Neural progenitor cell (in vitro differentiated cells): ENCODE results near the gene UNC119B. TPM values are rescaled to one million over a fixed set of nuclear protein-coding genes. Genes with fewer than 3 reads are reported as not detected.

ENCODE experiments used
- DNase-seq: peaks from one replicate; pipeline ENCODE4 v3.0.0-alpha.2; 2016; ENCODE audit warnings: low spot score
- H2AFZ ChIP-seq: fragments of 200-600 bp; sonication (generic); replicated peaks from 2 replicates; pipeline ENCODE4 v1.6.1; 2016; ENCODE audit warnings: antibody characterized with exemption
- H3F3A ChIP-seq: fragments of 200-600 bp; sonication (generic); 2 replicates; pipeline ENCODE4 v1.6.1; 2016; ENCODE audit warnings: antibody characterized with exemption, low read depth
- H3K27ac ChIP-seq: fragments of 200-600 bp; sonication (generic); 2 replicates; pipeline ENCODE4 v1.5.1; 2016; ENCODE audit warnings: mild to moderate bottlenecking
- H3K27me3 ChIP-seq: fragments of 200-600 bp; sonication (generic); 2 replicates; pipeline ENCODE4 v1.6.1; 2016; ENCODE audit warnings: mild to moderate bottlenecking, moderate library complexity
- H3K36me3 ChIP-seq: fragments of 200-600 bp; sonication (generic); 2 replicates; pipeline ENCODE4 v1.5.1; 2016
- H3K4me1 ChIP-seq: fragments of 200-600 bp; sonication (generic); 2 replicates; pipeline ENCODE4 v1.6.1; 2016; ENCODE audit warnings: mixed run types
- H3K4me2 ChIP-seq: fragments of 200-600 bp; sonication (generic); 2 replicates; pipeline ENCODE4 v1.6.1; 2016
- H3K4me3 ChIP-seq: fragments of 200-600 bp; sonication (generic); 2 replicates; pipeline ENCODE4 v1.5.1; 2016
- H3K79me2 ChIP-seq: fragments of 200-600 bp; sonication (generic); 2 replicates; pipeline ENCODE4 v1.6.1; 2016; ENCODE audit warnings: low read depth
- H3K9ac ChIP-seq: fragments of 200-600 bp; sonication (generic); 2 replicates; pipeline ENCODE4 v1.6.1; 2016
- H3K9me3 ChIP-seq: fragments of 200-600 bp; sonication (generic); 2 replicates; pipeline ENCODE4 v1.5.1; 2016; ENCODE audit warnings: low read depth
- H4K20me1 ChIP-seq: fragments of 200-600 bp; sonication (generic); 2 replicates; pipeline ENCODE4 v1.6.1; 2016; ENCODE audit warnings: low read depth
- H3K27ac Mint-ChIP-seq: 3 replicates; pipeline ENCODE4 v1.8.0; 2021; ENCODE audit warnings: mixed read lengths
- H3K27me3 Mint-ChIP-seq: 2 replicates; pipeline ENCODE4 v1.8.0; 2022; ENCODE audit warnings: low read depth, mild to moderate bottlenecking, inconsistent platforms, moderate library complexity, mixed read lengths; ENCODE audit not compliant: insufficient read depth
- H3K36me3 Mint-ChIP-seq: 3 replicates; pipeline ENCODE4 v1.8.0; 2021; ENCODE audit warnings: mixed read lengths
- H3K4me1 Mint-ChIP-seq: 3 replicates; pipeline ENCODE4 v1.8.0; 2021; ENCODE audit warnings: mixed read lengths
- H3K4me3 Mint-ChIP-seq: 3 replicates; pipeline ENCODE4 v1.8.0; 2021; ENCODE audit warnings: mild to moderate bottlenecking, moderate library complexity, mixed read lengths
- H3K9me3 Mint-ChIP-seq: 3 replicates; pipeline ENCODE4 v1.8.0; 2020; ENCODE audit warnings: mixed read lengths
- EZH2 ChIP-seq: fragments of 200-600 bp; sonication (generic); IDR thresholded peaks from 2 replicates; pipeline ENCODE4 v1.6.1; 2017; ENCODE audit warnings: antibody characterized with exemption, mild to moderate bottlenecking, moderate library complexity
- EZH2phosphoT487 ChIP-seq: fragments of 200-600 bp; sonication (generic); IDR thresholded peaks from 2 replicates; pipeline ENCODE4 v1.6.1; 2017; ENCODE audit warnings: antibody characterized with exemption
- total RNA-seq: library from RNA; depleted of rRNA; stranded (reverse); fragments of >200 nt; gene quantifications from 2 replicates; pipeline ENCODE4 v1.2.3, GENCODE V29; 2015; ENCODE audit warnings: low replicate concordance
- TF ChIP-seq, protein P1 (sequence below): fragments of 200-600 bp; sonication (generic); IDR thresholded peaks from 2 replicates; pipeline ENCODE4 v1.5.1; 2017; ENCODE audit warnings: antibody characterized with exemption, mild to moderate bottlenecking

UNC119B gene
- total RNA-seq, 1 donor from 2014 or later: 58.9 TPM

DNA sequence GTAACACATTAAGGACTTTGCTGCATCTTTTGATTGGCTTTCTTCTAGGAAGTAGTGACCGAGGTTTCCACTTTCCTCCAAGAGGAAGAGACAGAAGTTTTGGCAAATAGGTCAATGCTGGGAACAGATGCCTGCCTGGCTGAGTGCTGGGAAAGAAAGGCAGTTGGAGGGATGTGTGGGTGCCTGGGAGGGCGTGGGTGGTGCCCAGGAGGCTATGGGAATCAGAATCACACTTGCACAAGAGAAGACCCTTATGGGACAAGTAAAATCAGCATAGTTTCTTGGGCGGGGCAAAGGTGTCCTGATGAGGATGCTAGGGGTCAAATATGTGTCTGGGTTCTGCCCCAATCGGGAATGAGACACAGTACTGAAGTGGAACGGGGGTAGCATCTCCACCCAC, 14.5 kb downstream of the UNC119B start:
- Mint-ChIP-seq H3K9me3 (no peaks in the 10 kb centered on the region), H3K27ac (no peak overlapping the region), H3K4me1 (peaks cover 18% of the 10 kb centered on the region), H3K27me3 (peaks cover 2% of the 10 kb centered on the region), H3K36me3 (peaks cover 21% of the 10 kb centered on the region), H3K4me3 (peak overlapping the region; percentile 86)
- Histone ChIP-seq H3K9me3 (no peaks in the 10 kb centered on the region), H4K20me1 (peaks cover 25% of the 10 kb centered on the region), H3K9ac (no peak overlapping the region), H3K4me1 (peaks cover 4% of the 10 kb centered on the region), H3K79me2 (no peaks in the 10 kb centered on the region), H3K4me2 (peak overlapping the region; percentile 82), H3K27ac (no peak overlapping the region), H2AFZ (no peak overlapping the region), H3K27me3 (peaks cover 15% of the 10 kb centered on the region), H3F3A (peaks cover 23% of the 10 kb centered on the region), H3K36me3 (no peaks in the 10 kb centered on the region), H3K4me3 (peak overlapping the region; percentile 65)
- TF ChIP-seq, protein P1, sequence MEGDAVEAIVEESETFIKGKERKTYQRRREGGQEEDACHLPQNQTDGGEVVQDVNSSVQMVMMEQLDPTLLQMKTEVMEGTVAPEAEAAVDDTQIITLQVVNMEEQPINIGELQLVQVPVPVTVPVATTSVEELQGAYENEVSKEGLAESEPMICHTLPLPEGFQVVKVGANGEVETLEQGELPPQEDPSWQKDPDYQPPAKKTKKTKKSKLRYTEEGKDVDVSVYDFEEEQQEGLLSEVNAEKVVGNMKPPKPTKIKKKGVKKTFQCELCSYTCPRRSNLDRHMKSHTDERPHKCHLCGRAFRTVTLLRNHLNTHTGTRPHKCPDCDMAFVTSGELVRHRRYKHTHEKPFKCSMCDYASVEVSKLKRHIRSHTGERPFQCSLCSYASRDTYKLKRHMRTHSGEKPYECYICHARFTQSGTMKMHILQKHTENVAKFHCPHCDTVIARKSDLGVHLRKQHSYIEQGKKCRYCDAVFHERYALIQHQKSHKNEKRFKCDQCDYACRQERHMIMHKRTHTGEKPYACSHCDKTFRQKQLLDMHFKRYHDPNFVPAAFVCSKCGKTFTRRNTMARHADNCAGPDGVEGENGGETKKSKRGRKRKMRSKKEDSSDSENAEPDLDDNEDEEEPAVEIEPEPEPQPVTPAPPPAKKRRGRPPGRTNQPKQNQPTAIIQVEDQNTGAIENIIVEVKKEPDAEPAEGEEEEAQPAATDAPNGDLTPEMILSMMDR: no peak
- no peak for TF ChIP-seq EZH2
- no peak for TF ChIP-seq EZH2phosphoT487
- DNase-seq: no peak

DNA sequence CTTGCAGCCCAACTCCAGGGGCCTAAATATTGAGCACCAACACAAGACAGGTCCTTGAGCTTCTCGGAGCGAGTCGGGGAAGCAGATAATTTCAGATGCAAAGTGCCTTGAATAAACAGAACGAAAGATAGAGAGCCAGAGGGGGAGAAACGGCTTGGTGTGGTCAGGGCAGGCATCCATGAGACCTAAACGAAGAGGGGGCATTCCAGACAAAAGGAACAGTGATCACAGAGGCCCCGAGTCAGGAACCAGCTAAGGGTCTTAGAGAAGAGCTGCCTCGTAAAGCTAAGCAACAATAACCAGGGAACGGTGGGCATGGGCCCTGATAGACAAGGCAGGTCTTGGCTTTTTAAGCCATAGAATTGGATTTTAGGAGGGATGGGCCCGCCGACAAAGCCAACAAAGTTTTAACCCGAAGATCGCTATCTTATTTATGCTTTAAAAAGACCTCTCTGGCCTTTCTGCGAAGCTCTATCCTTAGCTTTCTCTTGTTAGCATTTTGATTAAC, 14.9 kb downstream of the UNC119B start:
- H3K4me3 Mint-ChIP-seq: peak overlapping the region; percentile 86
- peaks cover 4% of the 10 kb centered on the region for H3K4me1 ChIP-seq
- H4K20me1 ChIP-seq: peaks cover 22% of the 10 kb centered on the region
- H3K27ac Mint-ChIP-seq: no peak overlapping the region
- H3K4me1 Mint-ChIP-seq: peaks cover 18% of the 10 kb centered on the region
- H3K36me3 Mint-ChIP-seq: peaks cover 21% of the 10 kb centered on the region
- H3K27ac ChIP-seq: no peak overlapping the region
- H3K27me3 Mint-ChIP-seq: peaks cover 2% of the 10 kb centered on the region
- H3F3A ChIP-seq: peaks cover 23% of the 10 kb centered on the region
- H3K4me3 ChIP-seq: peak overlapping the region; percentile 65
- H3K36me3 ChIP-seq: no peaks in the 10 kb centered on the region
- DNase-seq: peak; percentile 33
- H3K27me3 ChIP-seq: peaks cover 15% of the 10 kb centered on the region
- H3K4me2 ChIP-seq: peak overlapping the region; percentile 82
- no peaks in the 10 kb centered on the region for H3K79me2 ChIP-seq
- TF ChIP-seq EZH2 (no peak), EZH2phosphoT487 (peak; percentile 29)
- TF ChIP-seq, protein P1: no peak
- no peaks in the 10 kb centered on the region for H3K9me3 Mint-ChIP-seq
- peak overlapping the region; percentile 30 for H2AFZ ChIP-seq
- H3K9me3 ChIP-seq: no peaks in the 10 kb centered on the region
- H3K9ac ChIP-seq: no peak overlapping the region

DNA sequence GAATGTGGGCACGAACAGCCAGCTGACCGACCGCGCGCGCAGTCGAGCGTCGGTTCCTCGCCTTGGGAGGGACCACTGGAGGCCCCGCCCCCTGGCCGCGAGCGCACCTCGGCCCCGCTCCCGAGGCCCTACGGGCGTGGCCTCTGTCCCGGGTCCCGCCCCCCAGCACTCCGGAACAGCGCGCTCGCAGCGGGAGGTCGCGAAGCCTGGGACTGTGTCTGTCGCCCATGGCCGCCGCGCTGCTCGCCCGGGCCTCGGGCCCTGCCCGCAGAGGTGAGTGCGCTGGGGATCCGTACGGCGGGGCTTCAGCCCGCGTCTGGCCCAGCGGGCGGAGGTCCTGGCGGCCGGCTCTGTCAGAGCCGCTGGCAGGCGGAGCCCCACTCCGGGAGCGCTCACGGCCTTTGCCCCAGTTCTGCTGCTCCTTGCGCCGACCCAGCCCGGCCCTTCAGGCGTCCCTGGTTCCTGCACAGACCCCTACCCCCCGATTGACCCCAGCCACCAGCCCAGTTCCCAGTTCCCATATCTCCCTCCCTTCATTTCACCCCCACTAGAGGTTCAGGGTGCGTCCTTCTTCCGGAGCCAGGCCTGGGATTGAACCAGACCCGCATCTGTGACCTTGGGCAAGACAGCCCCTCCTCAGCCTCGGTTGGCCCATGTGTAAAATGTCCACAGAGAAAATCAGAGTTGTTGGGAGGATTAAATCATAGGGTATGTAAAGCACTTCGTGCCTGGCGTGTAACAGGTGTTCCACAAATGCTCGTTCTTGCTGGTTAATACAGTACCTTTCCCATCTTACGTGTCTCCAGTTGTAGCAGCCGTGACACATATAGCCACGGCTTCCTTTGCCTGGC, 15.6 kb downstream of the UNC119B start, which contains the start of gene ACADS:
Gene ACADS, plus strand, starts transcription at position 168 of the 851 bp plus-strand sequence. Its CDS starts 60 bp downstream, at position 228.
- peaks cover 23% of the 10 kb centered on the region for H3F3A ChIP-seq
- H3K4me1 ChIP-seq: peaks cover 4% of the 10 kb centered on the region
- no peak within 1 kb of the TSS for H3K27ac Mint-ChIP-seq
- H3K27me3 ChIP-seq: peaks cover 15% of the 10 kb centered on the region
- peaks cover 22% of the 10 kb centered on the region for H4K20me1 ChIP-seq
- TF ChIP-seq, protein P1: peak; percentile 4
- TF ChIP-seq EZH2 (no peak), EZH2phosphoT487 (no peak)
- H3K9me3 ChIP-seq: no peaks in the 10 kb centered on the region
- H3K36me3 Mint-ChIP-seq: peaks cover 22% of the 10 kb centered on the region
- H3K4me2 ChIP-seq: peak within 1 kb of the TSS; percentile 82
- H3K4me3 Mint-ChIP-seq: peak within 1 kb of the TSS; percentile 89
- peaks cover 2% of the 10 kb centered on the region for H3K27me3 Mint-ChIP-seq
- H3K9me3 Mint-ChIP-seq: no peaks in the 10 kb centered on the region
- no peak within 1 kb of the TSS for H3K27ac ChIP-seq
- peaks cover 18% of the 10 kb centered on the region for H3K4me1 Mint-ChIP-seq
- H3K9ac ChIP-seq: no peak within 1 kb of the TSS
- H2AFZ ChIP-seq: peak within 1 kb of the TSS; percentile 30
- no peaks in the 10 kb centered on the region for H3K79me2 ChIP-seq
- peak within 1 kb of the TSS; percentile 65 for H3K4me3 ChIP-seq
- peak; percentile 97 for DNase-seq
- no peaks in the 10 kb centered on the region for H3K36me3 ChIP-seq
